KOPT-K1 (cell line): ENCODE results near the gene AGBL4.

ENCODE experiments used
- H3K27ac ChIP-seq: fragments of 200-600 bp; sonication (generic); 2 replicates; pipeline ENCODE4 v1.5.1; 2016; ENCODE audit warnings: antibody characterized with exemption, mild to moderate bottlenecking, low read depth, low read length; ENCODE audit not compliant: poor library complexity, severe bottlenecking
- H3K36me3 ChIP-seq: fragments of 200-600 bp; sonication (generic); 2 replicates; pipeline ENCODE4 v1.5.1; 2017; ENCODE audit warnings: antibody characterized with exemption, mild to moderate bottlenecking, low read length, moderate library complexity; ENCODE audit not compliant: insufficient read depth
- H3K9me3 ChIP-seq: fragments of 200-600 bp; sonication (generic); 2 replicates; pipeline ENCODE4 v1.5.1; 2017; ENCODE audit warnings: antibody characterized with exemption, low read length, mild to moderate bottlenecking; ENCODE audit not compliant: insufficient read depth, poor library complexity, severe bottlenecking

Gene AGBL4

GRCh38 chr1:48710915-48711314 is 1312.8 kb downstream of the AGBL4 start:
- Histone ChIP-seq H3K36me3 (no peaks in the 10 kb centered on the region), H3K9me3 (no peaks in the 10 kb centered on the region)

GRCh38 chr1:48710318-48710717 is 1313.4 kb downstream of the AGBL4 start:
- Histone ChIP-seq H3K27ac (no peak overlapping the region), H3K36me3 (no peaks in the 10 kb centered on the region), H3K9me3 (no peaks in the 10 kb centered on the region)

More at GRCh38 chr1:48710915-48711314, 1312.8 kb downstream of the AGBL4 start:
- no peak overlapping the region for H3K27ac ChIP-seq

GRCh38 chr1:48704736-48705135 is 1319.0 kb downstream of the AGBL4 start:
- no peaks in the 10 kb centered on the region for H3K9me3 ChIP-seq
- no peaks in the 10 kb centered on the region for H3K36me3 ChIP-seq
- H3K27ac ChIP-seq: no peak overlapping the region

DNA sequence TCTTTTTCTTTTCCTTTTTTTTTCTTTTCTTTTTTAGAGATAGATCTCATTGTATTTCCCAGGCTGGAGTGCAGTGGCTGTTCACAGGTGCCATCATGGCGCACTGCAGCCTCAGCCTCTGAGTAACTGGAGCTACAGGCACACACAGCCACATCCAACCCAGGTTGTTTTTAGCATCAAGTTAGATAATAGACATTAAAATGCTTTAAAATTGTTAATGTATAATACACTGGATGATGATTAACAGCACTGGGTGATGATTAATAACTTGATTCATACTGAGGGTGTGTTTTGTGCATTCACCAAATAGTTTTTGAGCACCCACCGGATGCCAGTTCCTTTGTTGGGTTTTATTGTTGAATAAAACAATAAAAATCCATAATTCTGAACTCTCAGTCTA is 1322.3 kb downstream of the AGBL4 start:
- H3K36me3 ChIP-seq: no peaks in the 10 kb centered on the region
- no peak overlapping the region for H3K27ac ChIP-seq
- H3K9me3 ChIP-seq: no peaks in the 10 kb centered on the region

- Histone ChIP-seq H3K9me3 (no peaks in the 10 kb centered on the region), H3K27ac (no peak overlapping the region), H3K36me3 (no peaks in the 10 kb centered on the region)
These were observed 1326.6 kb downstream of the AGBL4 start for GRCh38 chr1:48697066-48697707.

DNA sequence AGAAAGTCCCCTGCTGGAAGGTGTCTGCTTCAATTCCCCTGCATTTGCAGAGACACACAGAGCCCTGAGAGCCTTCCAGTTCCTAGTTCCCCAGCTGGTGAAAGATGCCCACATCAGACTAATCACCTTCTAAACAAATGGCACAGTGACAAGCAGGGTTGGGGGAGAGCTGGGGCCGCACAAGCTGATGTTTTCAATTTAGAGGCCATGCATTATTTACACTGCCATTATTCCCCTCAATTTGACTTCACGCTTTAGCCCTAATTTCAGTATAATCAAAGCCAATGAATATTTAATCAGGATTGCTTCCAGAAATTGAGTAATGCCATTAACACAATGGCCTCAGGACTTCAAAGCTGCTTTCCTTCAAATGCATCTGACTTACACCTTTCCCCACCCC is 1328.6 kb downstream of the AGBL4 start:
- H3K9me3 ChIP-seq: no peaks in the 10 kb centered on the region
- H3K36me3 ChIP-seq: no peaks in the 10 kb centered on the region
- no peak overlapping the region for H3K27ac ChIP-seq

GRCh38 chr1:48693674-48694320 is 1330.0 kb downstream of the AGBL4 start:
- no peaks in the 10 kb centered on the region for H3K9me3 ChIP-seq
- H3K36me3 ChIP-seq: no peaks in the 10 kb centered on the region
- H3K27ac ChIP-seq: no peak overlapping the region

DNA sequence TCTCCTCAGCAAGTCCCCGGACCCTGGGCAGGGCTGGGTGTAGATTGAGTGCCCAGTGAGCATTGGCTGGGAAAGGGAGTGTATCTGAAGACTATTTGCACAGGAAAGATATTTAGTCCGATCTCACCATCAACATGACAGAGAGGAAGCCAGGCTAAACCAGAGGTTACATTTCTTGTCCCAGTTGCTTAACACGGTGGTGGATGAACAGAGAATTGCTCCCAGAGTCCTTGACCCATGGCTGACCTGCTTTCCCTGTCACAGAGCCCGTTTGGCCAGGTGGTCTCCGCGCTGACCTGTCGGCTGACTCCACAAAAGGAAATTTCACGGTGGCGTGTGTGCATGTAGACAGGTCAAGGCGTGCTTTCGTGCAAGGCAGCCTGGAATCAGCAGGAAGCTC is 1330.6 kb downstream of the AGBL4 start:
- Histone ChIP-seq H3K36me3 (no peaks in the 10 kb centered on the region), H3K9me3 (no peaks in the 10 kb centered on the region), H3K27ac (no peak overlapping the region)

GRCh38 chr1:48692235-48692634 is 1331.5 kb downstream of the AGBL4 start:
- H3K36me3 ChIP-seq: no peaks in the 10 kb centered on the region

DNA sequence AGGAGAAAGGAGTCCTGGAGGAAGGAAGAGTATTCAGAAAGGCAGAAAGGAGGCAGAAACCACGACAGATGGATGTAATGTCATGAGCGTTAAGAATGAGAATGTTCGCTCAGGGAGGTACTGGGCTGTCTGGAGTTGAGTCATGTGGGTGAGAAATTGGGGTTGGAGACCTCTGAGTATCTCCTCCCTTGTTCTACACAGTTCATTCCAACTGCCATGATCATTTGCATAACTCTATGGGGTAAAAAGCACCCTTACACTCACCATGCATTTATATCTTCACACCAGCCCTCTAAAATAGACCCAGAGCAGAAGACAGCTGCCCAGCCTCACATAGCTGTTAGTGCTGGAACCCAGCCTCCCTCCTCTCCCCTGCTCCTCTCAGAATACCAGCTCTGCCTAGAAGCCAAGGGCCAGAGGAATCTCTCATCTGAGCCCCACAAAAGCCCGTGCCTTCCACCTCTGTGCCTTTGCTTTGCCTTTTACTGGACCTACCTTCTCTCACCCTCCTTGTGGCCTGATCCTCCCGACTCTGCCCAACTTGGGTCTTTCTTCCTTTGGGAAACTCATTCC is 1332.2 kb downstream of the AGBL4 start:
- Histone ChIP-seq H3K36me3 (no peaks in the 10 kb centered on the region), H3K27ac (no peak overlapping the region), H3K9me3 (no peaks in the 10 kb centered on the region)

More at GRCh38 chr1:48692235-48692634, 1331.5 kb downstream of the AGBL4 start:
- H3K9me3 ChIP-seq: no peaks in the 10 kb centered on the region
- H3K27ac ChIP-seq: no peak overlapping the region

- H3K9me3 ChIP-seq: no peaks in the 10 kb centered on the region
- H3K36me3 ChIP-seq: no peaks in the 10 kb centered on the region
- no peak overlapping the region for H3K27ac ChIP-seq
These were observed 1335.5 kb downstream of the AGBL4 start for GRCh38 chr1:48688102-48688760.

DNA sequence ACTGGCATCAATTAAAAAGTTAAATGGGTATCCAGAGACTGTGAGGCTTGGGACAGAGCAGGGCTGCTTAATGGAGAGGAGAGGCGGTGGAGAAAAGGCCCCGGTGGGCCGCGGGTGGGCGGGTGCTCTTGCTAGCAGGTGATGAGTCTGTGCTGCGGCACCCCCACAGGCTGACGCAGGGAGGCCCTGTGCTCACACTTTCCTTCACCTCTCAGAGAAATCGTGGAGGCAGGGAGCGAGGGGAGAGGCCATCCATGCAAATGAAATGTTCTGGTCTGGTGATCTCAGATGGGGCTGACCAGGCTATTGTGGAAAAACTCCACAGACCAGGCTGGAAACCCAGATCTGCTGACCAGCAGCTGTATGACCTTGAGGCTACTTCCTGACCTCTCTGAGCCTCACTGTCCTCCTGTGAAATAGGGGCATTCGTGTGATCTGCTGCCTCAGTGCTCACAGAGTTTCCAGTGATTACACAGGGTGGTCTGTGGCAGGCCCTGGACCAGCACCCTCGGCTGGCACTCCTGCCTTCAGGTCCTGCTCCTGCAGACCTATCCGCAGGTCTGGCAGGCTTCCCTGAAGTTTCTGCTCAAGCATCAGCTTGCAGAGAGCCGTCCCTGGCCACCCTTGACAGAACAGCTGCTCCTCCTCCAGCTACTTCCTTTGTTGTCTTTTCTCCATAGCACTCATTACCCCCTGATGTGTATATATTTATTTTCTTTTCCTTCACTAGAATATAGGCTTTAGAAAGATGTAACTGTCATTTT is 1336.3 kb downstream of the AGBL4 start:
- Histone ChIP-seq H3K36me3 (no peaks in the 10 kb centered on the region), H3K9me3 (no peaks in the 10 kb centered on the region), H3K27ac (no peak overlapping the region)

GRCh38 chr1:48686159-48686558 is 1337.6 kb downstream of the AGBL4 start:
- H3K27ac ChIP-seq: no peak overlapping the region

DNA sequence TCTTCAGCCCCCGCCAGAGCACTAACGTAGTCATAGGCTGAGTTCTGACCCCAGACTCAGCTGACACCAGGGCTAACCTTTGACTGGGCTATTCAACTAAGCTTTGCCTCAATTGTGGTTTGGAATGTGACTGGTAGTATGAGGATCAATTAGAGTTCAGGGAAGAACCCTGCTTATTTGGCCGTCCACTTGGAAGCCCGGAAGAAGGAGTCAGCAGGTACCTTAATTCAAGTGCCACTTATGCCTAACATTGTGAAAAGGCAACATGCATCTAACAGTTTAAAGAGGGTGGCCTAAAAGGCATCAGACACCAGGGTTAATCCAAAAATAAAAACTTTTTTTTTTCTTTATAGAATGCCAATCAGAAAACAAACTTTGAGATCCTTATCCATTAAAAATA is 1339.4 kb downstream of the AGBL4 start:
- Histone ChIP-seq H3K36me3 (no peaks in the 10 kb centered on the region), H3K27ac (no peak overlapping the region), H3K9me3 (no peaks in the 10 kb centered on the region)

More at GRCh38 chr1:48686159-48686558, 1337.6 kb downstream of the AGBL4 start:
- Histone ChIP-seq H3K36me3 (no peaks in the 10 kb centered on the region), H3K9me3 (no peaks in the 10 kb centered on the region)

DNA sequence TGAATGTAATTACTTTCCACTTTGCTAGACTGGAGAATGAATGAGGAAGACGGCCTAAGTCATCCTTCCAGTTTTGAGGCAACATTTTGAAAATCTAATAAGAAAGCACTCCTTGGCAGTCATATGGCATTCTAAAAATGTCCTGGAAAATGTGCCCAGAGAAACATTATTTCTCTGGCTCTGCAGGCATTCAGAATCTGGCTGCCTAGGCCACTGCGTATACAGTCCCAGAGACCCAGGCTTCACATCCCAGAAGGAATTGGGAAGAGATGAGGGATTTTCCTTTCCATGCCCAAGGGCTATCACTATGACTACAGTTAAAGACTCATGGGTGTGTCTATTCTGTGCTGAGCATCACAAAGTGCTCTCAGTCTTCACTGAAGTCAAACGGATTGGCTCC is 1339.9 kb downstream of the AGBL4 start:
- no peaks in the 10 kb centered on the region for H3K9me3 ChIP-seq
- H3K36me3 ChIP-seq: no peaks in the 10 kb centered on the region
- H3K27ac ChIP-seq: no peak overlapping the region
